Muscle layer of colon (tissue), 2 donors: ENCODE measurements around the gene DPP6.

Source experiments
- H3K27ac ChIP-seq: one replicate; pipeline ENCODE4 v1.7.0; 2013; ENCODE audit warnings: low read depth, mild to moderate bottlenecking, low read length, moderate library complexity
- H3K27me3 ChIP-seq, 2 donors: one replicate each; pipeline ENCODE4 v1.7.0; 2013; ENCODE audit warnings: low read length in 2 of 2, mild to moderate bottlenecking in 2 of 2; ENCODE audit not compliant: insufficient read depth in 2 of 2, control insufficient read depth in 1 of 2
- H3K36me3 ChIP-seq: one replicate; pipeline ENCODE4 v1.7.0; 2013; ENCODE audit warnings: mild to moderate bottlenecking, low read length; ENCODE audit not compliant: insufficient read depth
- H3K4me1 ChIP-seq: one replicate; pipeline ENCODE4 v1.7.0; 2013; ENCODE audit warnings: mild to moderate bottlenecking, low read length; ENCODE audit not compliant: insufficient read depth
- H3K4me3 ChIP-seq, 2 donors: one replicate each; pipeline ENCODE4 v1.7.0; 2013; ENCODE audit warnings: low read length in 2 of 2, low read depth in 1 of 2, mild to moderate bottlenecking in 1 of 2, moderate library complexity in 1 of 2
- H3K9ac ChIP-seq: one replicate; pipeline ENCODE4 v1.7.0; 2013; ENCODE audit warnings: low read length
- H3K9me3 ChIP-seq: one replicate; pipeline ENCODE4 v1.7.0; 2013; ENCODE audit warnings: mild to moderate bottlenecking, low read length
- donor health status: abdominal sarcoma.
- donor health status: Adenocarcinoma of cecum.

DPP6 gene

DNA sequence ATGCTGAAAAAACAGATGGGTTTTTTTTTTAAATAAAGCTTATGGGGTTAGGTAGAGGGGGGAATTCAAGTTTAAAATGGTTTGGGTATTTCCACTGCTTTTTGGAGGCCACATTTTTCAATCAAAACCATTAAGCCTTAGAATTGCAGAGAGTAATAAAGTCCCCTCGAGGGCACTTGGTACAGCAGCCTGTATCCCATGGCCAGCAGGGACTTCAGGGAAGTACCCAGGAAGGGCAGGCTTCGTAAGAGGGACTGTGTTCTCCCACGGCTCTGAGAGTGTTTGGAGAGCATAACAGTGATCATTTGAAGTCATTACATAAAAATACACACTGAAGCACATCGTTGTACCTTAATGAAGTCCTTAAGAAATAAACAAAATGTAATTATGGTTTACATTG lies 432.7 kb downstream of the DPP6 start:
- no peak overlapping the region for H3K27ac ChIP-seq
- no peaks in the 10 kb centered on the region for H3K4me1 ChIP-seq
- H3K9me3 ChIP-seq: no peaks in the 10 kb centered on the region
- H3K36me3 ChIP-seq: no peaks in the 10 kb centered on the region
- no peaks in the 10 kb centered on the region for H3K27me3 ChIP-seq
- no peak overlapping the region for H3K4me3 ChIP-seq
- H3K9ac ChIP-seq: no peak overlapping the region

DNA sequence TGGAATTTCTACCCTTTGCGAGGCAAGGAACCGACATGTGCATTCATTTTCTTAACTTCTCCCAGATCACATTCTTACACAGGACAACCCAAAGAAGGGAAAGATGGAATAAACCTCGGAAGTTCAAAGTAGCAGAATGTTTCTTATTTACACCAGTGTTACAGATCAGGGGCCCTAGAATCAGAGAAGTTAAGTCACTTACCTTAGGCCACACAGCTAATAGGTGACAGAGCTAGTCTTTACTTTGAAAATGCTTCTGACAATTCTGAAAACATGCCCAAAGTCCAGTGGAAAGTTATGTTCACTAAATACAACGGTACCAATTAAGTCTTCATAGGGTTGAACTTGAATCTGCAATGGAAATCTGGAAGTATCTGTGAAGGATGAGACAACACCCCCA lies 437.7 kb downstream of the DPP6 start:
- Histone ChIP-seq H3K4me1 (no peaks in the 10 kb centered on the region), H3K27me3 (no peaks in the 10 kb centered on the region), H3K9ac (no peak overlapping the region), H3K27ac (no peak overlapping the region), H3K36me3 (no peaks in the 10 kb centered on the region), H3K9me3 (no peaks in the 10 kb centered on the region), H3K4me3 (no peak overlapping the region)

DNA sequence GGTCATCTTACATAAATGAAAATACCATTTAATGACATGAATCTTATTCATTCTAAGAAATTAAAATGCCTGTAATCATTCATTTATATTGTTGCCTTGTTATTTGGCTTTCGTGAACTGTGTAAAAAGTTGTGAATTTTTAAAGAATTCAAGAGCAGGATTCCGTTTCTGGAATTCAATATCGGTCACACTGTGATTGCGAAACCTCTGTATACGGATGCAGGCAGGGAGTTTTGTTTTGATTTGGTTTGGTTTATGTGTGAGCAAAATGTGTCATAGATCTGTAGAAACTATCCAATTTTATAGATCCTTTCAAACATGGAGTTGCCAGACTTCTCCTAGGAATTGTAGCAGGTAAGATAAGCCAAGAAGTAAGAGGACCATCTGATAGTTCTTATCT lies 441.4 kb downstream of the DPP6 start:
- Histone ChIP-seq H3K27me3 (no peaks in the 10 kb centered on the region), H3K9ac (no peak overlapping the region), H3K27ac (no peak overlapping the region), H3K4me1 (no peaks in the 10 kb centered on the region), H3K9me3 (no peaks in the 10 kb centered on the region), H3K4me3 (no peak overlapping the region), H3K36me3 (no peaks in the 10 kb centered on the region)

DNA sequence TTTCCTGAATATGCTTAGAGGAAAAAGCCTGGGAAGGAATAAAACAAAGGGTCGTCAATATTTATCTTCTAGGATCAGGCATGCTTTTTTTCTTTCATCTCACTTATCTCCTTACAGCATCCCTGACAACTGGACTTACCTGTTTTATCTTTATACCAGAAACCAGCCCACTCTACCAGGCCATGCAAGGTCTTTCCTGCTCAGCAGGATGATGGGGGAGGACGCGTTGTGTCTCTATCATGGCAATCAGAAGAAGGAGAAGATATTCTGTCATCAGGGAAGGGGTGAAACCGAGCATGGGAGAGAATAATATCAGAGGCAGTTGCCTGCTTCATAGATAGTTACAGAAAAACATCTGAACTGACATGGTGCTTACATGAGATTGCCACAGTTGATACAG lies 445.6 kb downstream of the DPP6 start:
- Histone ChIP-seq H3K27me3 (no peaks in the 10 kb centered on the region), H3K4me3 (no peak overlapping the region), H3K27ac (no peak overlapping the region), H3K9me3 (no peaks in the 10 kb centered on the region), H3K36me3 (no peaks in the 10 kb centered on the region), H3K9ac (no peak overlapping the region), H3K4me1 (no peaks in the 10 kb centered on the region)

DNA sequence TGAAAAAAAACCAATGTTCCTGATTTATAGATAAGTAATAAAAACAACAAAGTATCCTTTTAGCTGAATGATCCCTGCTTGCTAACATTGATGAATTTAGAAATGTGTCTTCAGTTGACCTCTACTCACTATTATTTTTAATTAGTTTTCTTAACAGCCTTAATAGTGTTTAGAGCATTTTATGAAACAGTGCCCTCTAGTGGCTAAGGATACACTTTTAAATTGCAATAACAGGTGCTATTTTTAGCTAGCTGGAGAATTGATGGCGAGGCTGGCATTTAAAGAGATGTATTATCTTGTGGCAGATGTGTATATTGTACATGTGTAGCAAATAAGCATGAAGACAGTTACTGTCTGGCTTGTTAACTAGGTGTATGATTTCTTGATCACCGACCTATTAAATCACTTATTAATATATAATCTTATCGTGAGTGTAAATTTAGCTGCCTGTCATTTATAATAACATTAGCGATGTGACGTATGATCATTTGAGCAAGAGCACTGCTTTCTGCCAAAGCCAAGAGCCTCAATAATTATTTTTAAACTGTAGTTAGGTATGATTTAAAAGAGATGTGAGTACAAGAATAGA lies 451.9 kb downstream of the DPP6 start:
- Histone ChIP-seq H3K9ac (no peak overlapping the region), H3K4me3 (no peak overlapping the region), H3K27me3 (no peaks in the 10 kb centered on the region), H3K27ac (no peak overlapping the region), H3K9me3 (no peaks in the 10 kb centered on the region), H3K4me1 (peaks cover 12% of the 10 kb centered on the region), H3K36me3 (no peaks in the 10 kb centered on the region)

DNA sequence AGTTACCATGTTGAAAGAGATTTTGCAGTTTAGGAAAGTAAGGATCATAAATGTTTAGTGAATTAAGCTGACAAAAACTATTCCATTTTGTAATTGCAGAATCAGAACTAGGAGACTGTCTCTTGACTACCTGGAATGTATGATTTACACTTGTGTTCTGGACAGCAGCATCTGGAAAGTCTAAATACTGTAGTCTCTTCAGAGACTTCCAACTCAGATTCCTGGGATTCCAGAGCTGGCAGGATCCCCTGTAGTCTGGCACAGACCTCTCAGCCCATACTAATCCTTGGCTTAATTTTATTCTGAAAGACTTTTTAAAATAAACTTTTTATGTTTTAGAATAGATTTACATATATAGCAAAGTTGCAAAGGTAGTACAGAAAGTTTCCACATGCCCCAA lies 452.7 kb downstream of the DPP6 start:
- Histone ChIP-seq H3K27me3 (no peaks in the 10 kb centered on the region), H3K36me3 (no peaks in the 10 kb centered on the region), H3K27ac (no peak overlapping the region), H3K4me1 (peaks cover 12% of the 10 kb centered on the region), H3K4me3 (no peak overlapping the region), H3K9me3 (no peaks in the 10 kb centered on the region), H3K9ac (no peak overlapping the region)

DNA sequence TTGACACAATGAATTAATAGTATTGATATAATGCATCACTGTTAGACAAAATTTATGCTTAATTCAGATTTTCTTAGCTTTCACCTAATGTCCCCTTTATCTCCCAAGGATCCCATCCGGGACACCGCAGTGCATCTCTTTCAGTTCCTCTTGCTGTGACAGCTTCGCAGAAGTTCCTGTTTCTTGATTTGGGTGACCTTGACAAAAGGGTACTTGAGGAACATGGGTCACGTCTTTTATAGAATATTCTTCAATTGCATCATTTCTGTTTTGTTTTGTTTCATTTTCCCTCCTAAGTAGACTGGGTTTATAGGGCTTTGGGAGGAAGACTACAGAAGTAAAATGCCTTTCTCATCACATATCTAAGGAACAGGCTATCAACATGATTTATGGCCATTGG lies 453.2 kb downstream of the DPP6 start:
- Histone ChIP-seq H3K4me3 (no peak overlapping the region), H3K4me1 (peaks cover 12% of the 10 kb centered on the region), H3K9ac (no peak overlapping the region), H3K36me3 (no peaks in the 10 kb centered on the region), H3K9me3 (no peaks in the 10 kb centered on the region), H3K27ac (no peak overlapping the region), H3K27me3 (no peaks in the 10 kb centered on the region)

DNA sequence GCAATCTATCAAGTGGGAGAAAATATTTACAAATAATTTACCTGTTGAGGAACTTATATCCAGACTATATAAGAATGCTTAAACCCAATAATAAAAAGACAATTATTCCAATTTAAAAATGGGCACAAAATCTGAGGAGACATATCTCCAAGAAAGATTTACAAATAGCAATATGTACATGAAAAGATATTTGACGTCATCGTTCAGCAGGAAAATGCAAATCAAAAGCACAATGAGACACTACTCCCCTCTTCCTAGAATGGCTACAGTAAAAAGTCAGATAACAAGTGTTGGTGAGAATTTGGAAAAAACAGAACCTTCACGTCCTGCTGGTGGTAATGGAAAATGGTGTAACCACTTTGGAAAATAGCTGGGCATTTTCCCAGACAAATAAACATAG lies 457.0 kb downstream of the DPP6 start:
- peaks cover 10% of the 10 kb centered on the region for H3K4me1 ChIP-seq
- H3K9ac ChIP-seq: no peak overlapping the region
- H3K27ac ChIP-seq: no peak overlapping the region
- H3K9me3 ChIP-seq: no peaks in the 10 kb centered on the region
- H3K36me3 ChIP-seq: no peaks in the 10 kb centered on the region
- H3K27me3 ChIP-seq: no peaks in the 10 kb centered on the region
- no peak overlapping the region for H3K4me3 ChIP-seq

DNA sequence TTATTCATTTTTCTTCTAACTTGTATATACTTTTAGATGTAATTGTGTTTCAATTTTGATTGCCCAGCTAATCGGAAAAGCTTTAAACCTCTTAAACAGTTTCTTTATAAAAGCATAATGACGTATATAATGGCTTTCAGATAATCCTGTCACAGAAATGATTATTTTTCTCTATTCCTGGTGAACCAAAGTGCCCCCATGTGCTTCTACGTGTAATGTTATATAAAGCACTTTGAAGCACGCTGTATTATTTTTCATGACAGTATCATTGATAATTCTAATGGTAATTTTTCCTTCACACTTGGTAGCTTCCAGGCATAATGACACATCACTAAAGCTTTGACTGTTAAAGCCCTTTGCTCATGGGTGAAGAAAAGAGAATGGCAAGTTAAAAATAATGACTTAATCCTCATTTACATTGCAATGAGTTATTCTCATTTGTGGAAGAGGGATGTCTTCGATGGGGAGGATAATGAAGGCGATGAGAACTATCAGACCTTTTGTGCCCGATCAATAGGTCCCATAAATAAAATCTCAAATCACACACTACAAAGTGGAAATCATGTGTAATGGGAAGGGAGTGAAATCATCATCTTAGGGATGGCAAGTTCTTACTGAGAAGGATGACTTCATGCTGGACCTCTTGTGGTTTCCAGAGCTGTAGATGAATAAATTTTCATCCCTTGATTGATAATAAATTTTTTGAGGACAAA lies 460.1 kb downstream of the DPP6 start:
- H3K27me3 ChIP-seq: no peaks in the 10 kb centered on the region
- no peak overlapping the region for H3K9ac ChIP-seq
- no peaks in the 10 kb centered on the region for H3K36me3 ChIP-seq
- H3K9me3 ChIP-seq: no peaks in the 10 kb centered on the region
- H3K27ac ChIP-seq: no peak overlapping the region
- H3K4me1 ChIP-seq: no peaks in the 10 kb centered on the region
- H3K4me3 ChIP-seq: no peak overlapping the region

DNA sequence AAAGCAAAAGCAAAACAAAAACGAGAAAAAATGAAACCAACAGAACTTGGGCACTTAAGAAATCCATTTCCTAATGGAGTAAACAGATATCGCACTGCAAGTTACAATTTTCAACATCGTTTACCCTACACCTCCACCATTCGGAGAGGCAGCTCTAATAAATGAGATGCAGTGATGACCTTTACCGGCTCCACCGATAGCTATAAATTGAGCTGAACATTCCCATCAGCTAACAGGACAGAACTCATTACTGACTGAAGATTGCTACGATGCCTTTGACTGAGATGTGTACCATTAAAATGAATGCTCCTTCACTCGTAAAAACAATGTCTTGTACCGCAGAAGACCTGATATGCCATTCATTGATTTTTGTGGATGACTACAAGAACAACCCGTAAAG lies 465.6 kb downstream of the DPP6 start:
- Histone ChIP-seq H3K4me3 (no peak overlapping the region), H3K36me3 (no peaks in the 10 kb centered on the region), H3K27me3 (no peaks in the 10 kb centered on the region), H3K9ac (no peak overlapping the region), H3K4me1 (no peaks in the 10 kb centered on the region), H3K9me3 (no peaks in the 10 kb centered on the region), H3K27ac (no peak overlapping the region)

DNA sequence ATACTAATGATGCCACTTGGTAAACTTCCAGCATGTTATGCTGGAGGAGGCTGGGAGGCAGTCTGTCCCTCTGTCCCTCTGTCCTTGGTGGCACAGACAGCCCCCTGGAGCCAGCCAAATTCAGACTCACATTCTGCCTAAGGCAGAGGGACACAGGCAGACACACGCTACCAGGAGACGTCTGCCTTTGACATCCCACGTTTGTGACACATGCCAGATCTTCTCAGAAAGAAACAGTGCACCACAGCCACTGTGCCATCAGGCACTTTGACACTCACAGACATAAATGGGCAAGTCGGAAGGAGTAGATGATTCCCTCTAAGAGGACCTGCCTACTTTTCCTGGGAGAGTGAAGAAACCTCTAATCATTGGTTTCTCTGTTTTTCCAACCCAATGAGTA lies 467.0 kb downstream of the DPP6 start:
- Histone ChIP-seq H3K36me3 (no peaks in the 10 kb centered on the region), H3K27ac (no peak overlapping the region), H3K27me3 (no peaks in the 10 kb centered on the region), H3K9me3 (no peaks in the 10 kb centered on the region), H3K4me3 (no peak overlapping the region), H3K9ac (no peak overlapping the region), H3K4me1 (no peaks in the 10 kb centered on the region)

DNA sequence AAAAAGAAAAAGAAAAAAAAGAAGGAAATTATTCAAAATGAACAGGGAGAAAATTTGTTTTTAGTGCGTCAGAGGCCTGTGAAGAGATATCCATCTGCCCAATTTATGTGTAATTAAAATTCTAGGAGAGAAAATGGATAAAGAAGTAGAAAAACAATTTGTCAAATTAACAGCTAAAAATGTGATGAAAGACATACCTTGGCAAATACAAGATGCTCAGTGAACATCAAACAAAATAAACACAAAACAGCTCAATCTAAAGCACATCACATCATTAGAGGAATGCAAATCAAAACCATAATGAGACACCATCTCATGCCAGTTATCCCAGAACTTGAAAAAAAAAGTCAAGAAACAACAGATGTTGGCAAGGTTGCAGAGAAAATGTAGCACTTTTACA lies 477.9 kb downstream of the DPP6 start:
- no peaks in the 10 kb centered on the region for H3K36me3 ChIP-seq
- no peaks in the 10 kb centered on the region for H3K9me3 ChIP-seq
- no peaks in the 10 kb centered on the region for H3K27me3 ChIP-seq
- H3K27ac ChIP-seq: no peak overlapping the region
- H3K4me1 ChIP-seq: no peaks in the 10 kb centered on the region
- no peak overlapping the region for H3K4me3 ChIP-seq
- H3K9ac ChIP-seq: no peak overlapping the region
